ENCODE data around the gene UGT1A4.

UGT1A4 gene

GRCh38 chr2:233718552-233718951 is at the start of gene UGT1A4:
Gene UGT1A4 (plus strand): TSS chr2:233718736. CDS start chr2:233718821, 85 bp downstream.
- no peak for TF ChIP-seq CTCF (IDR thresholded peaks at IDR 0.05; ENCODE audit: unreplicated experiment in 3 of 3)
- peaks cover 6% of the 10 kb centered on the region for H3K9me3 Mint-ChIP-seq
- H3K4me3 Mint-ChIP-seq: no peak within 1 kb of the TSS
- no peaks in the 10 kb centered on the region for H3K36me3 Mint-ChIP-seq (ENCODE audit: low read depth)
- no peaks in the 10 kb centered on the region for H3K4me1 Mint-ChIP-seq
- no peak within 1 kb of the TSS for H3K27ac Mint-ChIP-seq
- H3K27me3 Mint-ChIP-seq (ENCODE audit: low read depth): peaks cover 26% of the 10 kb centered on the region

GRCh38 chr2:233671290-233672161 is 47.0 kb upstream of the UGT1A4 start, which contains the start of gene UGT1A9:
Gene UGT1A9 (plus strand): TSS chr2:233671898. CDS start chr2:233671935, 37 bp downstream.
- Mint-ChIP-seq H3K27me3 (ENCODE audit: low read depth) (peaks cover 6% of the 10 kb centered on the region), H3K4me3 (no peak within 1 kb of the TSS), H3K9me3 (peaks cover 10% of the 10 kb centered on the region), H3K36me3 (ENCODE audit: low read depth) (no peaks in the 10 kb centered on the region), H3K27ac (no peak within 1 kb of the TSS), H3K4me1 (peaks cover 6% of the 10 kb centered on the region)
- no peak for TF ChIP-seq CTCF (IDR thresholded peaks at IDR 0.05; ENCODE audit: unreplicated experiment in 3 of 3)

- H3K36me3 Mint-ChIP-seq (ENCODE audit: low read depth): no peaks in the 10 kb centered on the region
Measured at GRCh38 chr2:233672886-233673285, 45.6 kb upstream of the UGT1A4 start.

GRCh38 chr2:233673896-233674295 is 44.6 kb upstream of the UGT1A4 start:
- H3K4me1 Mint-ChIP-seq: peaks cover 6% of the 10 kb centered on the region
- no peak overlapping the region for H3K4me3 Mint-ChIP-seq
- no peak overlapping the region for H3K27ac Mint-ChIP-seq
- H3K9me3 Mint-ChIP-seq: peaks cover 3% of the 10 kb centered on the region
- no peak for TF ChIP-seq CTCF (IDR thresholded peaks at IDR 0.05; ENCODE audit: unreplicated experiment in 3 of 3)
- no peaks in the 10 kb centered on the region for H3K36me3 Mint-ChIP-seq (ENCODE audit: low read depth)
- peaks cover under 1% of the 10 kb centered on the region for H3K27me3 Mint-ChIP-seq (ENCODE audit: low read depth)

More at GRCh38 chr2:233672886-233673285, 45.6 kb upstream of the UGT1A4 start:
- Mint-ChIP-seq H3K27ac (no peak overlapping the region), H3K4me1 (peaks cover 6% of the 10 kb centered on the region), H3K4me3 (no peak overlapping the region), H3K9me3 (peaks cover 11% of the 10 kb centered on the region), H3K27me3 (ENCODE audit: low read depth) (peaks cover 6% of the 10 kb centered on the region)
- no peak for TF ChIP-seq CTCF (IDR thresholded peaks at IDR 0.05; ENCODE audit: unreplicated experiment in 3 of 3)

GRCh38 chr2:233674314-233674713 is 44.2 kb upstream of the UGT1A4 start:
- Mint-ChIP-seq H3K36me3 (ENCODE audit: low read depth) (no peaks in the 10 kb centered on the region), H3K9me3 (peaks cover 3% of the 10 kb centered on the region), H3K4me3 (no peak overlapping the region), H3K27ac (no peak overlapping the region), H3K27me3 (ENCODE audit: low read depth) (no peaks in the 10 kb centered on the region), H3K4me1 (peaks cover 6% of the 10 kb centered on the region)
- no peak for TF ChIP-seq CTCF (IDR thresholded peaks at IDR 0.05; ENCODE audit: unreplicated experiment in 3 of 3)

All from nephron (organoid).